OCI-LY1 (cell line): ENCODE results near the gene TBC1D5.

Source experiments
- CTCF ChIP-seq: fragments of 200-600 bp; sonication (generic), shearing (Covaris generic); IDR thresholded peaks from 2 replicates; pipeline ENCODE4 v1.5.1; 2017; ENCODE audit warnings: mild to moderate bottlenecking, antibody characterized with exemption, low read length, moderate library complexity, mixed read lengths
- EZH2 ChIP-seq: fragments of 200-600 bp; sonication (generic), shearing (Covaris generic); IDR thresholded peaks from 2 replicates; pipeline ENCODE4 v1.8.0; 2017; ENCODE audit warnings: borderline replicate concordance, mixed run types, mild to moderate bottlenecking, antibody characterized with exemption, low read length, moderate library complexity, mixed read lengths

DNA sequence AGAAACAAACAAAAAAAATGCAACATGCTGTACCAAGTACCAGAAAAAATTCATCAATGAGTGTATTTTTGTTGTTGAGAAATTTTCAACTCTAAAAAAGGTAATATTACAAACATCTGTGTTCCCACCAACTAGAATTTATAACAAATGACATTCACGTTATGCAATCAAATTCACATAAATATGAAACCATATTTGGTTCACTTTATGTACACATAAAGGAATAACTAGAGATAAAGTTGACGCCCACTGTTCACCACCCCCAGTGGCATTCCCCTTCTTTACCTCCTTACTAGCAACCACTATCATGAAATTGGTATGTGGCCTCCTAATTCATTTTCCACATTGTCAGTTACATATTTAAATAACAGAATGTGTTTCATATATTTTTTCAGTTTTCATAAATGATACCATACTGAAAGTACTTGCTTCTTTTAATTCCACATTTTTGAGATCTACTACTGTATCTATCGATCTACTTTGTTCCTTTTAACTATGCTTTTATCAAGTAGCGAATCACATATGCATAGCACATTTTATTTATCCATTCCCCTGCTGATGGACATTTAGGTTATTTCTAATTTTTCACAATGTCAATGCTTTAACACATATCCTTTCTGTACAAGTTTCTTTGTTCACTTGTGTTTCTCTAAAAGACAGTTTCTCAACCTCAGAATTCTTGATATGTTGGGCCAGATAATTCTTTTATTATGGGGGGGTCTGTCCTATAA is 34.5 kb downstream of the TBC1D5 start:
- TF ChIP-seq CTCF (no peak), EZH2 (no peak)
